ENCODE data around the gene ZNF700. TPM values are rescaled to one million over a fixed set of nuclear protein-coding genes. Genes with fewer than 3 reads are reported as not detected.

ZNF700 gene
- total RNA-seq, 4 donors from 2014 or later = 6.4 to 13.9 (median 9.9) TPM

DNA sequence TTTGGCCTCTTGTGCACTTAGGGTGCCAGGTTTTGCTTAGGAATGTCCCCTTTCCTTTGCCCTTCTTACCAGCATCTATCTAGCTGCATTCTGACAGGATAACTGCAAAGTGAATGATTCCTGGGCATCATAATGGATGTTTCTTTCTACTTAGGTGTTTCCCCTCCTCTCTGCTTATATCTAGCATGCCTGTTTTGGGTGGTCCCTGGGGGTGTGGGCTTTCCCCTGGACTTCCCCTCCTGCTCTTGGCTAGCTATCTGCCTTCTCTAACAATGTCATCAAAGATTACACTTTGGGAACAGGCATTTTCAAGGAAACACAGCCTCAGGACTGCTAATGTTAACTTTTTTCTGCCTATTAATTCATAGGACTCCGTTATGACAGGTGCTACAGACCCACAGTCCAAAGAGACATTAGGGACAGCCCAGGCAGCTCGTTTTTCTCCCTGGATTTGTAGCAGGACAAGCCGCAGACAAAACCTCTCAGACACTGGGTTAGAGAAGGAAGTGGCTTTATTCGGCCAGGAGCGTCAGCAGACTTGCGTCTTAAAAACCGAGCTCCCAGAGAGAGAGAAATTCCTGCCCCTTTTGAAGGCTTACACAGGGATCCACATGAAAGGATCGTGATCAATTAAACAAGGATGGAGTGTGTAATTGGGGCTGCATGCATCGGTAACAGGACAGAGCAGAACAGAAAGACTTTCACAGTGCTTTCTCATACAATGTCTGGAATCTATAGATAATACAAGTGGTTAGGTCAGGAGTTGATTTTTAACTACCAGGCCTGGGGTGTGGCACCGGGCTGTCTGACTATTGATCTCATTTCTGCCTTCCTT, 17.3 kb downstream of the ZNF700 start:
- DNase-seq = no peak
- 92 to 96% methylated on average over 9 to 10 of the region's 10 CpGs for WGBS, 2 donors
- H3K27ac ChIP-seq = no peak overlapping the region
- peaks cover 4 to 93% (median 43%) of the 10 kb centered on the region in 3 donors for H3K36me3 ChIP-seq
- H3K4me1 ChIP-seq = no peaks in the 10 kb centered on the region
- H3K27me3 ChIP-seq = no peaks in the 10 kb centered on the region
- H3K4me3 ChIP-seq = no peak overlapping the region
- intact Hi-C loops (cut with DNase I) = no loop called here
- peaks cover 6 to 96% (median 83%) of the 10 kb centered on the region in 3 donors for H3K9me3 ChIP-seq
- no peak for TF ChIP-seq CTCF (IDR thresholded peaks at IDR 0.05)

- peaks cover 9 to 93% (median 49%) of the 10 kb centered on the region in 3 donors for H3K36me3 ChIP-seq
- H3K9me3 ChIP-seq = peaks cover 6 to 96% (median 86%) of the 10 kb centered on the region in 3 donors
- TF ChIP-seq POLR2A (IDR thresholded peaks at IDR 0.05) = no peak
- TF ChIP-seq CTCF (IDR thresholded peaks at IDR 0.05) = no peak
Observed at GRCh38 chr19:11942843-11943108, 17.9 kb downstream of the ZNF700 start.

DNA sequence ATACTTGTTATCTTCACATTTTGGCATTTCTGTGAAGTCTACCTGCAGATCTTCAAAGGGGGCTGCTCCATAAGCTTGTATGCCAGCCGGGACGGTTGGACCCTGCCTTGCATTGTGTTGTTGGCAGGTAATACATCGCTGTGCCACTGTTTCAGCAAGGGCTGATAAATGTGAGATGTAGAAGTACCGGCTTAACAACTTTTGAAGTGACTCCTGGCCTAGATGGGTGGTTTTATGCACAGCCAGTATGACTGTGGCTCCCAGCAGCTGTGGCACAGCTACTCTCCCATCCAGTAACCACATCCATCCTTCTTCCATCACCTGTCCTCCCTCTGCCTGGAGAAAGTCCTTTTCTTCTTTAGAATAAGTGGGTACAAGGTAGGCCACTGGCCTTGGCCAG, 19.7 kb downstream of the ZNF700 start:
- intact Hi-C loops (cut with DNase I) = no loop called here
- no peaks in the 10 kb centered on the region for H3K4me1 ChIP-seq
- H3K9me3 ChIP-seq = peaks cover 16 to 100% (median 97%) of the 10 kb centered on the region in 3 donors
- WGBS, 2 donors = 92 to 97% methylated on average over 4 of the region's 4 CpGs
- no peak overlapping the region for H3K27ac ChIP-seq
- no peaks in the 10 kb centered on the region for H3K27me3 ChIP-seq
- no peak overlapping the region for H3K4me3 ChIP-seq
- no peak for DNase-seq
- TF ChIP-seq CTCF (IDR thresholded peaks at IDR 0.05) (no peak), POLR2A (IDR thresholded peaks at IDR 0.05) (no peak)
- peaks cover 28 to 100% (median 68%) of the 10 kb centered on the region in 3 donors for H3K36me3 ChIP-seq

More at GRCh38 chr19:11942843-11943108, 17.9 kb downstream of the ZNF700 start:
- H3K4me1 ChIP-seq = no peaks in the 10 kb centered on the region
- H3K4me3 ChIP-seq = no peak overlapping the region
- intact Hi-C loops (cut with DNase I) = no loop called here
- H3K27ac ChIP-seq = no peak overlapping the region
- DNase-seq = no peak
- no peaks in the 10 kb centered on the region for H3K27me3 ChIP-seq

DNA sequence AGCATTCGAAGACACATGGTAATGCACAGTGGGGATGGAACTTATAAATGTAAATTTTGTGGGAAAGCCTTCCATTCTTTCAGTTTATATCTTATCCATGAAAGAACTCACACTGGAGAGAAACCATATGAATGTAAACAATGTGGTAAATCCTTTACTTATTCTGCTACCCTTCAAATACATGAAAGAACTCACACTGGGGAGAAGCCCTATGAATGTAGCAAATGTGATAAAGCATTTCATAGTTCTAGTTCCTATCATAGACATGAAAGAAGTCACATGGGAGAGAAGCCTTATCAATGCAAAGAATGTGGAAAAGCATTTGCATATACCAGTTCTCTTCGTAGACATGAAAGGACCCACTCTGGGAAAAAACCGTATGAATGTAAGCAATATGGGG, 23.7 kb downstream of the ZNF700 start:
- no peak overlapping the region for H3K27ac ChIP-seq
- intact Hi-C loops (cut with DNase I) = no loop called here

More for the DNA sequence above, 23.7 kb downstream of the ZNF700 start:
- no peak for TF ChIP-seq POLR2A (IDR thresholded peaks at IDR 0.05)
- no peak for TF ChIP-seq CTCF (IDR thresholded peaks at IDR 0.05)
- Histone ChIP-seq H3K9me3 (peaks cover 33 to 100% (median 99%) of the 10 kb centered on the region in 3 donors), H3K36me3 (peaks cover 27 to 85% (median 49%) of the 10 kb centered on the region in 3 donors), H3K27me3 (no peaks in the 10 kb centered on the region), H3K4me1 (no peaks in the 10 kb centered on the region), H3K4me3 (peak overlapping the region in 1 of 4 donors; percentile 9)
- WGBS, 2 donors = 93 to 96% methylated on average over 3 of the region's 3 CpGs
- DNase-seq = no peak
